ENCODE results near the gene DDX10. TPM values are rescaled to one million over a fixed set of nuclear protein-coding genes. Genes with fewer than 3 reads are reported as not detected.
"Not testable (repeated sequence)": the region's sequence is repeated elsewhere in the genome, so short reads cannot be mapped to it uniquely, and the experiment has no call there.

The DDX10 gene
- total and polyA plus RNA-seq, 9 donors = 19.7 to 33.1 (median 24.2) TPM

GRCh38 chr11:108733479-108734116 lies 68.7 kb downstream of the DDX10 start:
- Histone ChIP-seq H3K9me3 (replicated peaks; ENCODE audit: control insufficient read depth, low read depth, low read length) (no peaks in the 10 kb centered on the region), H3K4me3 (ENCODE audit: low read length) (no peak overlapping the region), H3K27ac (ENCODE audit: low read length) (no peak overlapping the region), H3K4me1 (ENCODE audit: control insufficient read depth, insufficient read depth, low read length) (no peaks in the 10 kb centered on the region), H3K27me3 (ENCODE audit: control insufficient read depth, insufficient read depth, low read length) (no peaks in the 10 kb centered on the region), H3K36me3 (ENCODE audit: control insufficient read depth, insufficient read depth, low read length) (no peaks in the 10 kb centered on the region)
- DNase-seq = peak; percentile 13
- 81% methylated on average over 3 of the region's 6 CpGs for WGBS (ENCODE audit: insufficient coverage)

GRCh38 chr11:108734283-108734682 lies 69.4 kb downstream of the DDX10 start:
- DNase-seq = no peak
- Histone ChIP-seq H3K4me3 (ENCODE audit: low read length) (no peak overlapping the region), H3K4me1 (ENCODE audit: control insufficient read depth, insufficient read depth, low read length) (no peaks in the 10 kb centered on the region), H3K27me3 (ENCODE audit: control insufficient read depth, insufficient read depth, low read length) (no peaks in the 10 kb centered on the region), H3K27ac (ENCODE audit: low read length) (no peak overlapping the region), H3K9me3 (replicated peaks; ENCODE audit: control insufficient read depth, low read depth, low read length) (no peaks in the 10 kb centered on the region), H3K36me3 (ENCODE audit: control insufficient read depth, insufficient read depth, low read length) (no peaks in the 10 kb centered on the region)
- no CpG with 5 or more reads among the region's 1 CpG for WGBS (ENCODE audit: insufficient coverage)

- Histone ChIP-seq H3K4me3 (ENCODE audit: low read length) (no peak overlapping the region), H3K4me1 (ENCODE audit: control insufficient read depth, insufficient read depth, low read length) (no peaks in the 10 kb centered on the region), H3K9me3 (replicated peaks; ENCODE audit: control insufficient read depth, low read depth, low read length) (no peaks in the 10 kb centered on the region), H3K27me3 (ENCODE audit: control insufficient read depth, insufficient read depth, low read length) (no peaks in the 10 kb centered on the region), H3K36me3 (ENCODE audit: control insufficient read depth, insufficient read depth, low read length) (no peaks in the 10 kb centered on the region), H3K27ac (ENCODE audit: low read length) (no peak overlapping the region)
- WGBS (ENCODE audit: insufficient coverage) = 20% methylated on average over 1 of the region's 3 CpGs
- DNase-seq = no peak
Measured at GRCh38 chr11:108734956-108735559, 70.2 kb downstream of the DDX10 start.

GRCh38 chr11:108740132-108740531 lies 75.3 kb downstream of the DDX10 start:
- not testable (repeated sequence) for H3K4me3 ChIP-seq (ENCODE audit: low read length); H3K4me1 ChIP-seq (ENCODE audit: control insufficient read depth, insufficient read depth, low read length); H3K27me3 ChIP-seq (ENCODE audit: control insufficient read depth, insufficient read depth, low read length); H3K27ac ChIP-seq (ENCODE audit: low read length); DNase-seq; H3K36me3 ChIP-seq (ENCODE audit: control insufficient read depth, insufficient read depth, low read length)
- peaks cover 11% of the 10 kb centered on the region for H3K9me3 ChIP-seq (replicated peaks; ENCODE audit: control insufficient read depth, low read depth, low read length)
- WGBS (ENCODE audit: insufficient coverage) = no CpG with 5 or more reads among the region's 2 CpGs

GRCh38 chr11:108743851-108744250 lies 79.0 kb downstream of the DDX10 start:
- no peaks in the 10 kb centered on the region for H3K4me1 ChIP-seq (ENCODE audit: control insufficient read depth, insufficient read depth, low read length)
- peaks cover 11% of the 10 kb centered on the region for H3K9me3 ChIP-seq (replicated peaks; ENCODE audit: control insufficient read depth, low read depth, low read length)
- H3K4me3 ChIP-seq (ENCODE audit: low read length) = no peak overlapping the region
- no peaks in the 10 kb centered on the region for H3K27me3 ChIP-seq (ENCODE audit: control insufficient read depth, insufficient read depth, low read length)
- H3K27ac ChIP-seq (ENCODE audit: low read length) = no peak overlapping the region
- WGBS (ENCODE audit: insufficient coverage) = no CpG with 5 or more reads among the region's 3 CpGs
- H3K36me3 ChIP-seq (ENCODE audit: control insufficient read depth, insufficient read depth, low read length) = no peaks in the 10 kb centered on the region
- DNase-seq = peak; percentile 10

- Histone ChIP-seq H3K27ac (ENCODE audit: low read length) (no peak overlapping the region), H3K36me3 (ENCODE audit: control insufficient read depth, insufficient read depth, low read length) (no peaks in the 10 kb centered on the region), H3K27me3 (ENCODE audit: control insufficient read depth, insufficient read depth, low read length) (no peaks in the 10 kb centered on the region), H3K4me1 (ENCODE audit: control insufficient read depth, insufficient read depth, low read length) (no peaks in the 10 kb centered on the region), H3K4me3 (ENCODE audit: low read length) (no peak overlapping the region), H3K9me3 (replicated peaks; ENCODE audit: control insufficient read depth, low read depth, low read length) (no peaks in the 10 kb centered on the region)
- WGBS (ENCODE audit: insufficient coverage) = no CpG with 5 or more reads among the region's 6 CpGs
- DNase-seq = no peak
Measured at GRCh38 chr11:108748968-108749367, 84.1 kb downstream of the DDX10 start.

GRCh38 chr11:108751444-108751843 lies 86.6 kb downstream of the DDX10 start:
- Histone ChIP-seq H3K4me1 (ENCODE audit: control insufficient read depth, insufficient read depth, low read length) (peaks cover 2% of the 10 kb centered on the region), H3K4me3 (ENCODE audit: low read length) (no peak overlapping the region), H3K27ac (ENCODE audit: low read length) (no peak overlapping the region), H3K27me3 (ENCODE audit: control insufficient read depth, insufficient read depth, low read length) (no peaks in the 10 kb centered on the region), H3K9me3 (replicated peaks; ENCODE audit: control insufficient read depth, low read depth, low read length) (no peaks in the 10 kb centered on the region), H3K36me3 (ENCODE audit: control insufficient read depth, insufficient read depth, low read length) (no peaks in the 10 kb centered on the region)
- DNase-seq = no peak
- no CpG with 5 or more reads among the region's 4 CpGs for WGBS (ENCODE audit: insufficient coverage)

- no peaks in the 10 kb centered on the region for H3K36me3 ChIP-seq (ENCODE audit: control insufficient read depth, insufficient read depth, low read length)
- H3K27ac ChIP-seq (ENCODE audit: low read length) = no peak overlapping the region
- H3K4me1 ChIP-seq (ENCODE audit: control insufficient read depth, insufficient read depth, low read length) = peaks cover 2% of the 10 kb centered on the region
- H3K4me3 ChIP-seq (ENCODE audit: low read length) = no peak overlapping the region
- no peak for DNase-seq
- H3K9me3 ChIP-seq (replicated peaks; ENCODE audit: control insufficient read depth, low read depth, low read length) = no peaks in the 10 kb centered on the region
- no peaks in the 10 kb centered on the region for H3K27me3 ChIP-seq (ENCODE audit: control insufficient read depth, insufficient read depth, low read length)
Measured at GRCh38 chr11:108752297-108752751, 87.5 kb downstream of the DDX10 start.

GRCh38 chr11:108754901-108755625 lies 90.2 kb downstream of the DDX10 start:
- Histone ChIP-seq H3K9me3 (replicated peaks; ENCODE audit: control insufficient read depth, low read depth, low read length) (no peaks in the 10 kb centered on the region), H3K36me3 (ENCODE audit: control insufficient read depth, insufficient read depth, low read length) (no peaks in the 10 kb centered on the region), H3K27me3 (ENCODE audit: control insufficient read depth, insufficient read depth, low read length) (no peaks in the 10 kb centered on the region), H3K4me3 (ENCODE audit: low read length) (no peak overlapping the region), H3K27ac (ENCODE audit: low read length) (no peak overlapping the region), H3K4me1 (ENCODE audit: control insufficient read depth, insufficient read depth, low read length) (peaks cover 2% of the 10 kb centered on the region)
- 0% methylated on average over 1 of the region's 2 CpGs for WGBS (ENCODE audit: insufficient coverage)
- DNase-seq = peak; percentile 90

- Histone ChIP-seq H3K9me3 (replicated peaks; ENCODE audit: control insufficient read depth, low read depth, low read length) (no peaks in the 10 kb centered on the region), H3K27me3 (ENCODE audit: control insufficient read depth, insufficient read depth, low read length) (no peaks in the 10 kb centered on the region), H3K4me1 (ENCODE audit: control insufficient read depth, insufficient read depth, low read length) (peaks cover 2% of the 10 kb centered on the region), H3K36me3 (ENCODE audit: control insufficient read depth, insufficient read depth, low read length) (no peaks in the 10 kb centered on the region), H3K27ac (ENCODE audit: low read length) (no peak overlapping the region), H3K4me3 (ENCODE audit: low read length) (no peak overlapping the region)
- no peak for DNase-seq
- WGBS (ENCODE audit: insufficient coverage) = 91% methylated on average over 1 of the region's 3 CpGs
Measured at GRCh38 chr11:108757630-108758029, 92.8 kb downstream of the DDX10 start.
